SKM-1 (cell line): Measurements from ENCODE around the gene ORC2.

ENCODE experiments used
- DNase-seq: peaks from one replicate; lab custom pipeline; 2025; ENCODE audit not compliant: unreplicated experiment; lab: John Stamatoyannopoulos, UW

The ORC2 gene

GRCh38 chr2:200862532-200863000 is 100.9 kb downstream of the ORC2 start:
- no peak for DNase-seq

- no peak for DNase-seq
Measured at GRCh38 chr2:200861617-200862155, 101.8 kb downstream of the ORC2 start.

GRCh38 chr2:200860092-200860795 is 103.2 kb downstream of the ORC2 start:
- DNase-seq: no peak
